Measurements from ENCODE around the gene PABPN1. TPM values are rescaled to one million over a fixed set of nuclear protein-coding genes. Genes with fewer than 3 reads are reported as not detected.

Gene PABPN1
- total and polyA plus RNA-seq, 2 of the 13 experiments (the other 11 are each of a cell fraction or from before 2014, with no cell fraction given) = 233 to 524 TPM

- TF ChIP-seq MTERF4 (CRISPR knock-in tag; IDR thresholded peaks at IDR 0.05) (no peak; the same call in 1 of the 2 replicates), POGK (CRISPR knock-in tag; conservative IDR thresholded peaks at IDR 0.05) (peak; percentile 18), SOX6 (IDR thresholded peaks at IDR 0.05) (no peak), SOX6 (CRISPR knock-in tag; IDR thresholded peaks at IDR 0.05) (no peak; the same call in 1 of the 2 replicates), POLR2A (IDR thresholded peaks at IDR 0.05; ENCODE audit: insufficient read depth in 1 of 2, low read depth in 2 of 2, low read length in 2 of 2) (no peak), RAD51 (IDR thresholded peaks at IDR 0.05; ENCODE audit: borderline replicate concordance) (no peak), HOXA5 (CRISPR knock-in tag; IDR thresholded peaks at IDR 0.05) (0 out of 2 replicates have a peak, but pooled peaks have one; percentile 60), TEAD2 (CRISPR knock-in tag; IDR thresholded peaks at IDR 0.05) (peak; percentile 56), GRHL1 (CRISPR knock-in tag; conservative IDR thresholded peaks at IDR 0.05) (no peak), TGIF2 (CRISPR knock-in tag; IDR thresholded peaks at IDR 0.05) (peak; percentile 89), ZNF260 (CRISPR knock-in tag; IDR thresholded peaks at IDR 0.05; ENCODE audit: borderline replicate concordance, low read depth) (no peak), NFE2L1 (CRISPR knock-in tag; IDR thresholded peaks at IDR 0.05; ENCODE audit: borderline replicate concordance) (peak; percentile 84; the same call in 1 of the 2 replicates), SYNCRIP (IDR thresholded peaks at IDR 0.05; ENCODE audit: insufficient read depth, low read depth, low read length) (no peak), ZNF782 (CRISPR knock-in tag; IDR thresholded peaks at IDR 0.05; ENCODE audit: borderline replicate concordance) (peak; percentile 43), LBX2 (CRISPR knock-in tag; IDR thresholded peaks at IDR 0.05; ENCODE audit: borderline replicate concordance) (peak; percentile 96; the same call in 1 of the 2 replicates), SMYD3 (CRISPR knock-in tag; IDR thresholded peaks at IDR 0.05) (peak; percentile 94), ZNF281 (CRISPR knock-in tag; IDR thresholded peaks at IDR 0.05; ENCODE audit: borderline replicate concordance) (peak; percentile 89), ZNF530 (CRISPR knock-in tag; IDR thresholded peaks at IDR 0.05; ENCODE audit: low read depth) (no peak), ZNF276 (CRISPR knock-in tag; IDR thresholded peaks at IDR 0.05; ENCODE audit: low read depth) (peak; percentile 8; the same call in 1 of the 2 replicates), TAF1 (CRISPR knock-in tag; IDR thresholded peaks at IDR 0.05) (peak; percentile 62)
These were observed 19.8 kb upstream of the PABPN1 start (continued) for GRCh38 chr14:23301288-23301968.
